Measurements from ENCODE around the gene MOG.
"Not testable (repeated sequence)": the region's sequence is repeated elsewhere in the genome, so short reads cannot be mapped to it uniquely, and the experiment has no call there.

The MOG gene

DNA sequence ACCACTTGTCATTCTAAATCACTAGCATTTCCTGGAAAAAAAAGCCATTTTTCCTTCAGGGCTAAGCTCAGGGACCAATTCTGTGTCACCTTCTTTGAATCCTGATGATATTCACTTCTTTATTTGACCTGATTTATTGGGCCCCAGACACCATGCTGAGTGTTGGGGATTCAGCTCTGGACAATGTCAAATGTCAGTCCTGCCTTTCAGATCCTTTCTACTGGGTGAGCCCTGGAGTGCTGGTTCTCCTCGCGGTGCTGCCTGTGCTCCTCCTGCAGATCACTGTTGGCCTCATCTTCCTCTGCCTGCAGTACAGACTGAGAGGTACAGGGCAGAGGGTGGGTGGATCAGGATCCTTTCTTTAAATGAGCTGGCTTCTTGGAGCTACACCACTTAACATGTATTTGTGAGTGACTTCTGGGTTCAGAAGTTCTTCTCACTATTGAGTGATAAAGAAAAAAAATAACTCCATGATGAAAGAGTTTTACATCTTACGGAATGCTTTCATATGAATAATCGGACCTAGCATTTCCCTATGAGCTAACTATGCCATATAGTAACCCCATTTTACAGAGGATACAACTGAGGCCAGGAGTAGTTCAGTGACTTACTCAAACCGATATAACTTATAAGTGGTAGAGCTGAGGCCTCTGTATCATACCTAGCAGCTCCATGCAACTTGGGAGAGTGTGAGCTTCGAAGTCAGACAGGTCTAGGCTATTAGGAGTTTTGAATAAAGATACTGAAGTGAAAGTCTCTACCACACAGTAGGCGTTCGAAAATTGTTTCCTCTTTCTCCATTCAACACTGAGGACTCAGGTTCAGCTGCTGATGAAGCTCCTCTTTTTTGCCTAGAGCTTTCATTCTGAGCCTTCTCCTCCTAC, 9.3 kb downstream of the MOG start:
- H3K27me3 ChIP-seq (ENCODE audit: low read depth, low read length), result 0 out of 2 replicates have a peak, but pooled peaks cover 4% of the 10 kb centered on the region
- H3K36me3 ChIP-seq (replicated peaks; ENCODE audit: low read depth, low read length), result no peaks in the 10 kb centered on the region
- no peak overlapping the region for H3K4me2 ChIP-seq (ENCODE audit: low read length)
- no peak for TF ChIP-seq EZH2phosphoT487 (IDR thresholded peaks at IDR 0.05; ENCODE audit: low read depth)
- TF ChIP-seq, protein P1, sequence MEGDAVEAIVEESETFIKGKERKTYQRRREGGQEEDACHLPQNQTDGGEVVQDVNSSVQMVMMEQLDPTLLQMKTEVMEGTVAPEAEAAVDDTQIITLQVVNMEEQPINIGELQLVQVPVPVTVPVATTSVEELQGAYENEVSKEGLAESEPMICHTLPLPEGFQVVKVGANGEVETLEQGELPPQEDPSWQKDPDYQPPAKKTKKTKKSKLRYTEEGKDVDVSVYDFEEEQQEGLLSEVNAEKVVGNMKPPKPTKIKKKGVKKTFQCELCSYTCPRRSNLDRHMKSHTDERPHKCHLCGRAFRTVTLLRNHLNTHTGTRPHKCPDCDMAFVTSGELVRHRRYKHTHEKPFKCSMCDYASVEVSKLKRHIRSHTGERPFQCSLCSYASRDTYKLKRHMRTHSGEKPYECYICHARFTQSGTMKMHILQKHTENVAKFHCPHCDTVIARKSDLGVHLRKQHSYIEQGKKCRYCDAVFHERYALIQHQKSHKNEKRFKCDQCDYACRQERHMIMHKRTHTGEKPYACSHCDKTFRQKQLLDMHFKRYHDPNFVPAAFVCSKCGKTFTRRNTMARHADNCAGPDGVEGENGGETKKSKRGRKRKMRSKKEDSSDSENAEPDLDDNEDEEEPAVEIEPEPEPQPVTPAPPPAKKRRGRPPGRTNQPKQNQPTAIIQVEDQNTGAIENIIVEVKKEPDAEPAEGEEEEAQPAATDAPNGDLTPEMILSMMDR (IDR thresholded peaks at IDR 0.05; ENCODE audit: low read depth, low read length), result no peak
- no peak overlapping the region for H3K27ac ChIP-seq (ENCODE audit: low read length)
- H3K79me2 ChIP-seq (ENCODE audit: low read length), result no peaks in the 10 kb centered on the region
- no peak overlapping the region for H2AFZ ChIP-seq (ENCODE audit: low read depth, low read length)
- H3K9me3 ChIP-seq (ENCODE audit: insufficient read depth, low read length), result no peaks in the 10 kb centered on the region
- H3K9ac ChIP-seq (ENCODE audit: low read length), result no peak overlapping the region
- peaks cover 11% of the 10 kb centered on the region for H3K4me1 ChIP-seq (ENCODE audit: low read length)
- H4K20me1 ChIP-seq (ENCODE audit: insufficient read depth, low read length), result no peaks in the 10 kb centered on the region
- no peak overlapping the region for H3K4me3 ChIP-seq (ENCODE audit: low read length)

DNA sequence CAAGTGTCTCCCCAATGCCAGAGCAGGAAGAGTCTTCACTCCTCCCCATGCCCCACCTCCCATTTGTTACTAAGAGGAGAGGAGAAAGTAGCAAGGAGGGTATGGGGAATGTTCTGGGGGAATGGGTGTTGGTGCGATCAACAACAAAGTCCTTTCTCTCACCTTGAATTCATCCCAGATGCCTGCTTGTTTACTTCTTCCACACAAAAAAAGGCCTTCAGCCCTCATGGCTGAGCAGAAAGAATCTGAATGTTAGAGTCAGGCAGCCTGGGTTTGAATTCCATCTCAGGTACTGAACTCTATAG, 9.9 kb downstream of the MOG start:
- Histone ChIP-seq H3K9ac (ENCODE audit: low read length) (no peak overlapping the region), H3K4me3 (ENCODE audit: low read length) (no peak overlapping the region), H4K20me1 (ENCODE audit: insufficient read depth, low read length) (no peaks in the 10 kb centered on the region)

DNA sequence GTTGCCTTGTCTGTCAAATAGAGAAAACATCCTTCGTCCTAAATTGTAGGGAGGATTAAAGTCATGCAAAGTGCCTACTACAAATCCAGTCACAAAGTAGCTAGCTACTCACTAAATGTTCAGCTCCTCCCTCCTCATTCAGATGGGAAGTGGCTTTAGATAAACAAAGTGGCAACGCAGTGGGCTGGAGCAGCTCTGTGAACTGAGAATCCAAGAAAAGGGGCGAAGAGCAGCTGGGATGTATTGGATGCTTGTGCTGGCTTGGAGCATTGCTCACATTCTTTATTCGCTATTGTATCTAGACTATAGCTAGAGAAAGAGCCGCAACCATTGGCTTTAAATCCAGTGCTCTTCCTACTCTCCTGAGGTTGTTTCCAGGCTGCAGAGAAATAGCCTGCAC, 10.3 kb downstream of the MOG start:
- H3K27ac ChIP-seq (ENCODE audit: low read length), result no peak overlapping the region
- no peaks in the 10 kb centered on the region for H3K36me3 ChIP-seq (replicated peaks; ENCODE audit: low read depth, low read length)
- no peak overlapping the region for H3K9ac ChIP-seq (ENCODE audit: low read length)
- H3K4me2 ChIP-seq (ENCODE audit: low read length), result no peak overlapping the region
- no peak overlapping the region for H3K4me3 ChIP-seq (ENCODE audit: low read length)
- H4K20me1 ChIP-seq (ENCODE audit: insufficient read depth, low read length), result no peaks in the 10 kb centered on the region
- no peaks in the 10 kb centered on the region for H3K79me2 ChIP-seq (ENCODE audit: low read length)
- H3K27me3 ChIP-seq (ENCODE audit: low read depth, low read length), result 0 out of 2 replicates have a peak, but pooled peaks cover 4% of the 10 kb centered on the region
- peaks cover 11% of the 10 kb centered on the region for H3K4me1 ChIP-seq (ENCODE audit: low read length)
- no peaks in the 10 kb centered on the region for H3K9me3 ChIP-seq (ENCODE audit: insufficient read depth, low read length)
- H2AFZ ChIP-seq (ENCODE audit: low read depth, low read length), result no peak overlapping the region
- no peak for TF ChIP-seq EZH2phosphoT487 (IDR thresholded peaks at IDR 0.05; ENCODE audit: low read depth)

More for the DNA sequence above, 9.9 kb downstream of the MOG start:
- Histone ChIP-seq H3K4me2 (ENCODE audit: low read length) (no peak overlapping the region), H2AFZ (ENCODE audit: low read depth, low read length) (no peak overlapping the region), H3K36me3 (replicated peaks; ENCODE audit: low read depth, low read length) (no peaks in the 10 kb centered on the region), H3K4me1 (ENCODE audit: low read length) (peaks cover 11% of the 10 kb centered on the region), H3K27ac (ENCODE audit: low read length) (no peak overlapping the region), H3K79me2 (ENCODE audit: low read length) (no peaks in the 10 kb centered on the region), H3K27me3 (ENCODE audit: low read depth, low read length) (0 out of 2 replicates have a peak, but pooled peaks cover 4% of the 10 kb centered on the region), H3K9me3 (ENCODE audit: insufficient read depth, low read length) (no peaks in the 10 kb centered on the region)
- no peak for TF ChIP-seq EZH2phosphoT487 (IDR thresholded peaks at IDR 0.05; ENCODE audit: low read depth)
- TF ChIP-seq, protein P1 (IDR thresholded peaks at IDR 0.05; ENCODE audit: low read depth, low read length), result no peak

DNA sequence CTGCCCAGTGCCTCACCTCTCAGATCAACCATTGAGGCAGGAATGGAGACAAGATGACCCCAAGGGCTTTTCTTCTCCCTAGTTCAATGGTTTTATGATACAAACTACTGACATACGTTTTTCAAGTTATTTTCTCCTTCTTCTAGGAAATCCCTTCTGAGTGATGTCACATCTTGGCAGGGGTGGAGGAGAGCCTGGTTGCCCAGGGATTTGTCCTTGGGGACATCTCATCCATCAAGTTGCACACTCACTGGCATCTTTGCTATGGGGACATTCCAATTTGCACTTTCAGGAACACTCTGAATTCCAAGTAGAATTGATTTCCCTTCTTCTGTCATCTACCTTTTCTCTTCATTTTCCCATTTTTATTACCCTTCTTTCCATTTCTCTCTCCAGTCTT, 14.1 kb downstream of the MOG start:
- no peaks in the 10 kb centered on the region for H3K79me2 ChIP-seq (ENCODE audit: low read length)
- H3K27me3 ChIP-seq (ENCODE audit: low read depth, low read length), result 0 out of 2 replicates have a peak, but pooled peaks cover 4% of the 10 kb centered on the region
- H3K9me3 ChIP-seq (ENCODE audit: insufficient read depth, low read length), result no peaks in the 10 kb centered on the region
- no peak overlapping the region for H3K4me2 ChIP-seq (ENCODE audit: low read length)
- no peak overlapping the region for H3K4me3 ChIP-seq (ENCODE audit: low read length)
- no peak overlapping the region for H3K27ac ChIP-seq (ENCODE audit: low read length)
- no peaks in the 10 kb centered on the region for H4K20me1 ChIP-seq (ENCODE audit: insufficient read depth, low read length)
- peaks cover 9% of the 10 kb centered on the region for H3K4me1 ChIP-seq (ENCODE audit: low read length)
- no peak overlapping the region for H2AFZ ChIP-seq (ENCODE audit: low read depth, low read length)
- TF ChIP-seq, protein P1 (IDR thresholded peaks at IDR 0.05; ENCODE audit: low read depth, low read length), result no peak
- no peak for TF ChIP-seq EZH2phosphoT487 (IDR thresholded peaks at IDR 0.05; ENCODE audit: low read depth)
- no peak overlapping the region for H3K9ac ChIP-seq (ENCODE audit: low read length)
- H3K36me3 ChIP-seq (replicated peaks; ENCODE audit: low read depth, low read length), result no peaks in the 10 kb centered on the region

DNA sequence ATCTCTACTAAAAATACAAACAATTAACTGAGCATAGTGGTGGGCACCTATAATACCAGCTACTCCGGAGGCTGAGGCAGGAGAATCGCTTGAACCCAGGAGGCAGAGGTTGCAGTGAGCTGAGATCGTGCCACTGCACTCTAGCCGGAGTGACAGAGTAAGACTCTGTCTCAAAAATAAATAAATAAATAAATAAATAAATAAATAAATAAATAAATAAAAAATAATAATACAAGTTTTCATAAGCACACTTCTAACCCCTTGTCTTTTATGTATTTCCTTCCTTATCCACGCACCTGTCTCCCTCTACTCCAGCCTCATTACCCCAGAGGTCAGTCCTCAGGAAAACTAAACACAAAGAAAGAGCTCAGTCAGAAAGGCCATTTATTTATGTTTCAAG, 15.2 kb downstream of the MOG start:
- not testable (repeated sequence) for H2AFZ ChIP-seq (ENCODE audit: low read depth, low read length); H3K79me2 ChIP-seq (ENCODE audit: low read length); H3K4me1 ChIP-seq (ENCODE audit: low read length); H3K4me2 ChIP-seq (ENCODE audit: low read length); H3K9me3 ChIP-seq (ENCODE audit: insufficient read depth, low read length); H3K27me3 ChIP-seq (ENCODE audit: low read depth, low read length); H3K4me3 ChIP-seq (ENCODE audit: low read length); H3K27ac ChIP-seq (ENCODE audit: low read length); H3K9ac ChIP-seq (ENCODE audit: low read length); H4K20me1 ChIP-seq (ENCODE audit: insufficient read depth, low read length); H3K36me3 ChIP-seq (replicated peaks; ENCODE audit: low read depth, low read length)

Measured in OCI-LY3 (cell line).